ENCODE data around the gene SMG6. TPM values are rescaled to one million over a fixed set of nuclear protein-coding genes. Genes with fewer than 3 reads are reported as not detected.

The SMG6 gene
- total RNA-seq, 6 experiments from 2014 or later, result 7.4 to 10.4 (median 8.9) TPM

DNA sequence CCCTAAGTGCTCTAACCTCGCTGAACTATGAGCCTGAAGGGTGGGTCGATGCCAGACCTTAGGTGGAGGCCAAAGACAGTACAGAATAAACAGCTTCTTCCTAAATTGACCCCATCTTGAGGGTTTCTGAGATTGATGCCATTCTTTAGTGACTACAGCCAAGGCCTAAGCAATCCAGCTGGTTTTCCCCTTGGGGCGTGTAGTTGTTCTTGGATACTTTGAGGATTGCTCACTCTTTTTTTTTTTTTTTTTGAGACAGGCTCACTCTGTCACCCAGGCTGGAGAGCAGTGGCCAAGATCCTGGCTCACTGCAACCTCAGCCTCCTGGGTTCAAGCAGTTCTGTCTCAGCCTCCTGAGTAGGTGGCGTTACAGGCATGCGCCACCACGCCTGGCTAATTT is 259.8 kb downstream of the SMG6 start:
- ATAC-seq, result no peak
- Histone ChIP-seq H3K36me3 (no peaks in the 10 kb centered on the region), H3K27ac (no peak overlapping the region), H3K9me3 (no peaks in the 10 kb centered on the region), H3K27me3 (no peaks in the 10 kb centered on the region), H3K4me3 (no peak overlapping the region), H3K4me1 (peaks cover 0 to 13% (median 2%) of the 10 kb centered on the region in 4 donors)
- intact Hi-C loops (cut with DNase I), result loop anchor here (5.0 kb wide), 1 partner anchor 136 kb away; no protein-coding TSS in a partner anchor
- 83% methylated on average over 4 of the region's 6 CpGs for WGBS (ENCODE audit: insufficient coverage, low coverage, low lambda C conversion rate, missing lambda C conversion rate)
- TF ChIP-seq, protein P1, sequence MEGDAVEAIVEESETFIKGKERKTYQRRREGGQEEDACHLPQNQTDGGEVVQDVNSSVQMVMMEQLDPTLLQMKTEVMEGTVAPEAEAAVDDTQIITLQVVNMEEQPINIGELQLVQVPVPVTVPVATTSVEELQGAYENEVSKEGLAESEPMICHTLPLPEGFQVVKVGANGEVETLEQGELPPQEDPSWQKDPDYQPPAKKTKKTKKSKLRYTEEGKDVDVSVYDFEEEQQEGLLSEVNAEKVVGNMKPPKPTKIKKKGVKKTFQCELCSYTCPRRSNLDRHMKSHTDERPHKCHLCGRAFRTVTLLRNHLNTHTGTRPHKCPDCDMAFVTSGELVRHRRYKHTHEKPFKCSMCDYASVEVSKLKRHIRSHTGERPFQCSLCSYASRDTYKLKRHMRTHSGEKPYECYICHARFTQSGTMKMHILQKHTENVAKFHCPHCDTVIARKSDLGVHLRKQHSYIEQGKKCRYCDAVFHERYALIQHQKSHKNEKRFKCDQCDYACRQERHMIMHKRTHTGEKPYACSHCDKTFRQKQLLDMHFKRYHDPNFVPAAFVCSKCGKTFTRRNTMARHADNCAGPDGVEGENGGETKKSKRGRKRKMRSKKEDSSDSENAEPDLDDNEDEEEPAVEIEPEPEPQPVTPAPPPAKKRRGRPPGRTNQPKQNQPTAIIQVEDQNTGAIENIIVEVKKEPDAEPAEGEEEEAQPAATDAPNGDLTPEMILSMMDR (IDR thresholded peaks at IDR 0.05), result no peak
- TF ChIP-seq POLR2A (IDR thresholded peaks at IDR 0.05), result no peak
- no peak for DNase-seq

- Histone ChIP-seq H3K4me1 (peaks cover 0 to 13% (median 0%) of the 10 kb centered on the region in 4 donors), H3K9me3 (no peaks in the 10 kb centered on the region), H3K4me3 (no peak overlapping the region), H3K27me3 (no peaks in the 10 kb centered on the region), H3K27ac (no peak overlapping the region), H3K36me3 (no peaks in the 10 kb centered on the region)
- no peak for TF ChIP-seq POLR2A (IDR thresholded peaks at IDR 0.05)
- TF ChIP-seq, protein P1 (IDR thresholded peaks at IDR 0.05), result no peak
- ATAC-seq (no peak), DNase-seq (no peak)
- 100% methylated on average over 1 of the region's 5 CpGs for WGBS (ENCODE audit: insufficient coverage, low coverage, low lambda C conversion rate, missing lambda C conversion rate)
- intact Hi-C loops (cut with DNase I), result loop anchor here (5.0 kb wide), 1 partner anchor 136 kb away; no protein-coding TSS in a partner anchor
Measured at GRCh38 chr17:2042933-2043332, 260.7 kb downstream of the SMG6 start.

- Histone ChIP-seq H3K4me3 (peak overlapping the region; percentile 64 to 98 (median 88)), H3K27ac (peak overlapping the region; percentile 57 to 83 (median 77)), H3K27me3 (no peaks in the 10 kb centered on the region), H3K36me3 (peaks cover 0 to 1% (median 0%) of the 10 kb centered on the region in 4 donors), H3K4me1 (peaks cover 0 to 13% (median 0%) of the 10 kb centered on the region in 4 donors), H3K9me3 (no peaks in the 10 kb centered on the region)
- 5% methylated on average over 12 of the region's 17 CpGs for WGBS (ENCODE audit: insufficient coverage, low coverage, low lambda C conversion rate, missing lambda C conversion rate)
- DNase-seq (no peak), ATAC-seq (no peak)
- intact Hi-C loops (cut with DNase I), result loop anchor here (5.0 kb wide), 1 partner anchor 135 kb away; no protein-coding TSS in a partner anchor
- TF ChIP-seq POLR2A (IDR thresholded peaks at IDR 0.05), result no peak
- TF ChIP-seq, protein P1 (IDR thresholded peaks at IDR 0.05), result no peak
Measured at GRCh38 chr17:2042390-2042847, 261.2 kb downstream of the SMG6 start.

DNA sequence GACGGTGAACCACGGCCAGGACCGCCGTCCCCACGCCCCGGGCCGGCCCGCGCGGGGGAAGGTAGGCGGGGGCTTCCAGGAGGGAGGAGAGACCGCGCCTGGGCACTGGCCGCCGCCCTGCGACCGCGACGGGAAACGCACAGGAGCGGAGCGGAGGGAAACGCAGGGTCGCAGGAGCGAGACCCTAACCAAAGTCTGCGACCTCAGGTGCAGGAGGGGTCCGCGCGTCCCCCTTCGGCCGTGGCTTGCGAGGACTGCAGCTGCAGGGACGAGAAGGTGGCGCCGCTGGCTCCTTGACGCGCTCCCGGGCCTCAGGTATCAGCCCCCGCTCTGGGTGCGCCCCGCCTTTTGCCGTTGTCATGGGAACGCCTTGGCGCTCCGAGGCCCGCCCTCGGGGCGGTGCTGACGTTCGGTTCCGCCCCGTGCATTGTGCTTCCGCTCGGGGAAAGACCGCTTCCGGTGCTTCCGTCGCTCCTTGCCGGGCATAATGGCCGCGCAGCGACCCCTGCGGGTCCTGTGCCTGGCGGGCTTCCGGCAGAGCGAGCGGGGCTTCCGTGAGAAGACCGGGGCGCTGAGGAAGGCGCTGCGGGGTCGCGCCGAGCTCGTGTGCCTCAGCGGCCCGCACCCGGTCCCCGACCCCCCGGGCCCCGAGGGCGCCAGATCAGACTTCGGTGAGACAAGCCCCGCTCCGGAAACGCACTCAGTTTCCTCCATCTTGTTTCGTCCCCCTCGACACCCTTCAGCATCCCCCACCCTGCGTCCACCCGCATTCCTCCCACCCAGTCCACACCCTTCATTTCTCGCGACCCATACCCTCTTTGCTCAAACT is 261.8 kb downstream of the SMG6 start, which contains the start of gene OVCA2:
Gene OVCA2, plus strand, starts transcription at position 462 of the 829 bp plus-strand sequence. Its CDS starts 26 bp downstream, at position 488.
- peak within 1 kb of the TSS; percentile 64 to 98 (median 88) for H3K4me3 ChIP-seq
- peaks cover 0 to 6% (median 3%) of the 10 kb centered on the region in 4 donors for H3K36me3 ChIP-seq
- DNase-seq, result peak; percentile 96 to 97 (median 97)
- intact Hi-C loops (cut with DNase I), result loop anchor here (5.0 kb wide), 1 partner anchor 134 kb away; no protein-coding TSS in a partner anchor
- ATAC-seq, result peak; percentile 93 to 98 (median 95)
- no peaks in the 10 kb centered on the region for H3K9me3 ChIP-seq
- TF ChIP-seq POLR2A (IDR thresholded peaks at IDR 0.05), result peak; percentile 71
- TF ChIP-seq, protein P1 (IDR thresholded peaks at IDR 0.05), result peak; percentile 33 to 53 (median 42)
- 0% methylated on average over 17 of the region's 93 CpGs for WGBS (ENCODE audit: insufficient coverage, low coverage, low lambda C conversion rate, missing lambda C conversion rate)
- H3K27me3 ChIP-seq, result no peaks in the 10 kb centered on the region
- H3K4me1 ChIP-seq, result peaks cover 0 to 13% (median 0%) of the 10 kb centered on the region in 4 donors
- H3K27ac ChIP-seq, result peak within 1 kb of the TSS; percentile 57 to 83 (median 77)
